ENCODE results near the gene TMIE. TPM values are rescaled to one million over a fixed set of nuclear protein-coding genes. Genes with fewer than 3 reads are reported as not detected.

Gene TMIE
- polyA plus RNA-seq, 1 donor (not counting 4 experiments of a cell fraction or from before 2014, with no cell fraction given): 0.07 TPM

GRCh38 chr3:46722443-46722842 lies 21.3 kb downstream of the TMIE start:
- no peak for TF ChIP-seq CTCF (optimal IDR thresholded peaks at IDR 0.05 in 1 of 3, IDR thresholded peaks at IDR 0.05 in 1 of 3, conservative IDR thresholded peaks at IDR 0.05 in 1 of 3; ENCODE audit: extremely low read depth in 1 of 3, insufficient read depth in 2 of 3, low read length in 3 of 3)
- TF ChIP-seq EZH2 (IDR thresholded peaks at IDR 0.05; ENCODE audit: low read length): no peak
- no peaks in the 10 kb centered on the region for H3K36me3 ChIP-seq (ENCODE audit: control insufficient read depth in 2 of 2, extremely low read depth in 1 of 2, insufficient read depth in 2 of 2, low read length in 2 of 2)
- H3K9me1 ChIP-seq (ENCODE audit: control insufficient read depth, extremely low read depth, insufficient read depth, low read length): no peaks in the 10 kb centered on the region
- no peaks in the 10 kb centered on the region for H3K9me3 ChIP-seq (ENCODE audit: control insufficient read depth, low read depth, low read length)
- no peaks in the 10 kb centered on the region for H3K4me1 ChIP-seq (ENCODE audit: control insufficient read depth, extremely low read depth, insufficient read depth, low read length)
- H3K4me3 ChIP-seq (ENCODE audit: control insufficient read depth in 2 of 3, extremely low read depth in 1 of 3, insufficient read depth in 2 of 3, low read depth in 1 of 3, low read length in 3 of 3): no peak overlapping the region
- H3K27ac ChIP-seq (ENCODE audit: control insufficient read depth, insufficient read depth, low read length): no peak overlapping the region
- H3K27me3 ChIP-seq (ENCODE audit: control insufficient read depth, extremely low read depth, insufficient read depth, low read length): peaks cover 12% of the 10 kb centered on the region
- H3K4me2 ChIP-seq (ENCODE audit: control insufficient read depth, extremely low read depth, insufficient read depth, low read depth, low read length): no peak overlapping the region
- no peaks in the 10 kb centered on the region for H4K20me1 ChIP-seq (ENCODE audit: control insufficient read depth, extremely low read depth, insufficient read depth, low read length)
- dilution Hi-C loops (cut with MboI; ENCODE audit: extremely low pct_ligation_motif_present, low sequenced_read_pairs): no loop called here
- H3K9ac ChIP-seq (ENCODE audit: control insufficient read depth, extremely low read depth, insufficient read depth, low read length): no peak overlapping the region
- no peaks in the 10 kb centered on the region for H3K79me2 ChIP-seq (ENCODE audit: control insufficient read depth, insufficient read depth, low read length)
- H2AFZ ChIP-seq (ENCODE audit: control insufficient read depth, low read length): no peak overlapping the region
- DNase-seq (ENCODE audit: low read depth, low spot score): no peak
- FAIRE-seq: no peak

GRCh38 chr3:46724424-46724823 lies 23.2 kb downstream of the TMIE start:
- dilution Hi-C loops (cut with MboI; ENCODE audit: extremely low pct_ligation_motif_present, low sequenced_read_pairs): no loop called here
- no peak for FAIRE-seq
- Histone ChIP-seq H3K79me2 (ENCODE audit: control insufficient read depth, insufficient read depth, low read length) (no peaks in the 10 kb centered on the region), H3K4me2 (ENCODE audit: control insufficient read depth, extremely low read depth, insufficient read depth, low read depth, low read length) (no peak overlapping the region), H3K4me3 (ENCODE audit: control insufficient read depth in 2 of 3, extremely low read depth in 1 of 3, insufficient read depth in 2 of 3, low read depth in 1 of 3, low read length in 3 of 3) (no peak overlapping the region), H3K4me1 (ENCODE audit: control insufficient read depth, extremely low read depth, insufficient read depth, low read length) (no peaks in the 10 kb centered on the region), H3K9me3 (ENCODE audit: control insufficient read depth, low read depth, low read length) (no peaks in the 10 kb centered on the region), H3K27ac (ENCODE audit: control insufficient read depth, insufficient read depth, low read length) (no peak overlapping the region), H2AFZ (ENCODE audit: control insufficient read depth, low read length) (no peak overlapping the region), H3K9ac (ENCODE audit: control insufficient read depth, extremely low read depth, insufficient read depth, low read length) (no peak overlapping the region), H3K9me1 (ENCODE audit: control insufficient read depth, extremely low read depth, insufficient read depth, low read length) (no peaks in the 10 kb centered on the region), H3K36me3 (ENCODE audit: control insufficient read depth in 2 of 2, extremely low read depth in 1 of 2, insufficient read depth in 2 of 2, low read length in 2 of 2) (no peaks in the 10 kb centered on the region), H4K20me1 (ENCODE audit: control insufficient read depth, extremely low read depth, insufficient read depth, low read length) (no peaks in the 10 kb centered on the region), H3K27me3 (ENCODE audit: control insufficient read depth, extremely low read depth, insufficient read depth, low read length) (peaks cover 9% of the 10 kb centered on the region)
- no peak for DNase-seq (ENCODE audit: low read depth, low spot score)
- TF ChIP-seq CTCF (optimal IDR thresholded peaks at IDR 0.05 in 1 of 3, IDR thresholded peaks at IDR 0.05 in 1 of 3, conservative IDR thresholded peaks at IDR 0.05 in 1 of 3; ENCODE audit: extremely low read depth in 1 of 3, insufficient read depth in 2 of 3, low read length in 3 of 3) (no peak), EZH2 (IDR thresholded peaks at IDR 0.05; ENCODE audit: low read length) (no peak)
